Suprapubic skin (tissue), 4 donors: ENCODE data around the gene SLF1. TPM values are rescaled to one million over a fixed set of nuclear protein-coding genes. Genes with fewer than 3 reads are reported as not detected.

Experiments
- DNase-seq, 2 donors: peaks; one replicate each; pipeline ENCODE4 v3.0.0-alpha.2; 2019; ENCODE audit warnings: low spot score in 2 of 2
- H3K27ac ChIP-seq: fragments of 200-600 bp; sonication (generic); one replicate; pipeline ENCODE4 v1.5.1; 2019
- H3K27me3 ChIP-seq: fragments of 200-600 bp; sonication (generic); one replicate; pipeline ENCODE4 v1.5.1; 2019
- H3K36me3 ChIP-seq: fragments of 200-600 bp; sonication (generic); one replicate; pipeline ENCODE4 v1.5.1; 2019
- H3K4me1 ChIP-seq: fragments of 200-600 bp; sonication (generic); one replicate; pipeline ENCODE4 v1.5.1; 2019
- H3K4me3 ChIP-seq: fragments of 200-600 bp; sonication (generic); one replicate; pipeline ENCODE4 v1.5.1; 2019; ENCODE audit warnings: mild to moderate bottlenecking
- H3K9me3 ChIP-seq: fragments of 200-600 bp; sonication (generic); one replicate; pipeline ENCODE4 v1.5.1; 2019
- CTCF ChIP-seq, 2 donors: fragments of 200-600 bp in 1 of 2; fragments of 450-650 bp in 1 of 2; sonication (generic) in 1 of 2; IDR thresholded peaks; one replicate each; pipeline ENCODE4 v1.5.1; 2016 to 2019; ENCODE audit warnings: antibody characterized with exemption in 2 of 2, mild to moderate bottlenecking in 1 of 2, moderate library complexity in 1 of 2
- EP300 ChIP-seq: sonication (generic); formaldehyde crosslinking; IDR thresholded peaks from one replicate; pipeline ENCODE4 v1.6.1; 2017; ENCODE audit warnings: antibody characterized with exemption
- POLR2A ChIP-seq, 2 donors: fragments of 450-650 bp; IDR thresholded peaks; one replicate each; pipeline ENCODE4 v1.6.1; 2017; ENCODE audit warnings: antibody characterized with exemption in 2 of 2, mild to moderate bottlenecking in 2 of 2, moderate library complexity in 2 of 2
- POLR2AphosphoS5 ChIP-seq, 3 donors: sonication (generic); formaldehyde crosslinking; IDR thresholded peaks; one replicate each; pipeline ENCODE4 v1.6.1; 2017; ENCODE audit warnings: antibody characterized with exemption in 3 of 3
- WGBS: methylation state at CpG from one replicate; pipeline ENCODE4 v1.1.5; 2018; 5-methylcytosine and 5-hydroxymethylcytosine counted together
- total RNA-seq, 4 donors: library from RNA; depleted of rRNA; stranded (reverse); fragments of >200 nt; gene quantifications; one replicate each; pipeline ENCODE4 v1.1.0, GENCODE V29; 2016

Gene SLF1
- total RNA-seq, 4 donors from 2014 or later = 2.1 to 17.6 (median 3.1) TPM

GRCh38 chr5:94691291-94691690 is 72.8 kb downstream of the SLF1 start:
- H3K4me1 ChIP-seq = peaks cover 4% of the 10 kb centered on the region
- H3K27ac ChIP-seq = no peak overlapping the region
- H3K9me3 ChIP-seq = no peaks in the 10 kb centered on the region
- DNase-seq = no peak
- no peaks in the 10 kb centered on the region for H3K27me3 ChIP-seq
- TF ChIP-seq CTCF (IDR thresholded peaks at IDR 0.05) (no peak), POLR2AphosphoS5 (IDR thresholded peaks at IDR 0.05) (no peak), POLR2A (IDR thresholded peaks at IDR 0.05) (no peak), EP300 (no peak)
- no peak overlapping the region for H3K4me3 ChIP-seq
- WGBS = 90% methylated on average over 1 of the region's 1 CpG
- peaks cover 12% of the 10 kb centered on the region for H3K36me3 ChIP-seq

GRCh38 chr5:94691949-94692348 is 73.5 kb downstream of the SLF1 start:
- WGBS = 60% methylated on average over 4 of the region's 4 CpGs
- H3K36me3 ChIP-seq = peaks cover 7% of the 10 kb centered on the region
- DNase-seq = no peak

GRCh38 chr5:94692581-94692980 is 74.1 kb downstream of the SLF1 start:
- Histone ChIP-seq H3K4me3 (no peak overlapping the region), H3K27me3 (no peaks in the 10 kb centered on the region), H3K27ac (no peak overlapping the region), H3K4me1 (peaks cover 4% of the 10 kb centered on the region), H3K9me3 (no peaks in the 10 kb centered on the region), H3K36me3 (peaks cover 2% of the 10 kb centered on the region)
- 86% methylated on average over 3 of the region's 3 CpGs for WGBS
- TF ChIP-seq POLR2AphosphoS5 (IDR thresholded peaks at IDR 0.05) (no peak), CTCF (IDR thresholded peaks at IDR 0.05) (no peak), EP300 (no peak), POLR2A (IDR thresholded peaks at IDR 0.05) (no peak)
- no peak for DNase-seq

More at GRCh38 chr5:94691949-94692348, 73.5 kb downstream of the SLF1 start:
- Histone ChIP-seq H3K4me1 (peaks cover 4% of the 10 kb centered on the region), H3K27me3 (no peaks in the 10 kb centered on the region), H3K27ac (no peak overlapping the region), H3K9me3 (no peaks in the 10 kb centered on the region), H3K4me3 (no peak overlapping the region)
- TF ChIP-seq EP300 (no peak), POLR2AphosphoS5 (IDR thresholded peaks at IDR 0.05) (no peak), CTCF (IDR thresholded peaks at IDR 0.05) (no peak), POLR2A (IDR thresholded peaks at IDR 0.05) (no peak)

GRCh38 chr5:94693043-94693822 is 74.8 kb downstream of the SLF1 start:
- no peak for DNase-seq
- Histone ChIP-seq H3K4me3 (no peak overlapping the region), H3K27ac (no peak overlapping the region), H3K9me3 (no peaks in the 10 kb centered on the region), H3K4me1 (peaks cover 4% of the 10 kb centered on the region), H3K27me3 (no peaks in the 10 kb centered on the region), H3K36me3 (peaks cover 2% of the 10 kb centered on the region)
- TF ChIP-seq POLR2AphosphoS5 (IDR thresholded peaks at IDR 0.05) = no peak
- no peak for TF ChIP-seq EP300
- WGBS = 37% methylated on average over 5 of the region's 5 CpGs

GRCh38 chr5:94693845-94694370 is 75.4 kb downstream of the SLF1 start:
- TF ChIP-seq CTCF (IDR thresholded peaks at IDR 0.05) = no peak
- TF ChIP-seq POLR2AphosphoS5 (IDR thresholded peaks at IDR 0.05) = no peak
- TF ChIP-seq POLR2A (IDR thresholded peaks at IDR 0.05) = no peak
- no peak for TF ChIP-seq EP300
- no peak overlapping the region for H3K4me3 ChIP-seq
- H3K27me3 ChIP-seq = no peaks in the 10 kb centered on the region
- 50% methylated on average over 1 of the region's 1 CpG for WGBS
- H3K9me3 ChIP-seq = no peaks in the 10 kb centered on the region
- peaks cover 4% of the 10 kb centered on the region for H3K4me1 ChIP-seq
- DNase-seq = no peak
- H3K27ac ChIP-seq = no peak overlapping the region
- peaks cover 2% of the 10 kb centered on the region for H3K36me3 ChIP-seq
